Right lobe of liver (tissue), 4 donors: ENCODE data around the gene TICRR.

ENCODE experiments used
- POLR2A ChIP-seq: fragments of 450-650 bp; IDR thresholded peaks from one replicate; pipeline ENCODE4 v1.6.1; 2017; ENCODE audit warnings: antibody characterized with exemption, mild to moderate bottlenecking
- TF ChIP-seq, protein P1 (sequence below), 4 donors: fragments of 200-600 bp in 3 of 4; fragments of 450-650 bp in 1 of 4; IDR thresholded peaks; one replicate each; pipeline versions ENCODE4 v1.5.1 to v1.8.0; 2016 to 2022; ENCODE audit warnings: antibody characterized with exemption in 4 of 4, mild to moderate bottlenecking in 2 of 4
- donor health status: DM: no; HTN: no; CAD: no.
- donor health status: DM: no; HTN: no; CAD: no.
- donor health status: DM: no; HTN: yes; CAD: no.

DNA sequence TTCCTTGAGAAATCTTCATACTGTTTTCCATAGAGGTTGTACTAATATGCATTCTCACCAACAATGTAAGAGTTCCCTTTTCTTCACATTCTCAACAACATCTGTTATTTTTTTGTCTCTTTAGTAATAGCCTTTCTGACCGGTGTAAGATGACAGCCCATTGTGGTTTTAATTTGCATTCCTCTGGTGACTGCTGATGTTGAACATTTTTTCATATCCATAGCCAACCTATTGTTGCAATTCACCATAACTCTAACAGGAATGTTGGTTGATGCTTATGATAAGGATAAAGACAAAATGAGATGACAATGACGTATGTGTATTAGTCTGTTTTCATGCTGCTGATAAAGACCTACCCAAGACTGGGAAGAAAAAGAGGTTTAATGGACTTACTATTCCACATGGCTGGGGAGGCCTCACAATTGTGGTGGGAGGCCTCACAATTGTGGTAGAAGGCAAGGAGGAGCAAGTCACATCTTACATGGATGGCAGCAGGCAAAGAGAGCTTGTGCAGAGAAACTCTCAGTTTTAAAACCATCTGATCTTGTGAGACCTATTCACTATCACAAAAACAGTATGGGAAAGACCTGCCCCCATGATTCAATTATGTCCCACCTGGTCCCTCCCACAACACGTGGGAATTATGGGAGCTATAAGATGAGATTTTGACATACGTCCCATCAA, 41.3 kb upstream of the TICRR start:
- TF ChIP-seq, protein P1, sequence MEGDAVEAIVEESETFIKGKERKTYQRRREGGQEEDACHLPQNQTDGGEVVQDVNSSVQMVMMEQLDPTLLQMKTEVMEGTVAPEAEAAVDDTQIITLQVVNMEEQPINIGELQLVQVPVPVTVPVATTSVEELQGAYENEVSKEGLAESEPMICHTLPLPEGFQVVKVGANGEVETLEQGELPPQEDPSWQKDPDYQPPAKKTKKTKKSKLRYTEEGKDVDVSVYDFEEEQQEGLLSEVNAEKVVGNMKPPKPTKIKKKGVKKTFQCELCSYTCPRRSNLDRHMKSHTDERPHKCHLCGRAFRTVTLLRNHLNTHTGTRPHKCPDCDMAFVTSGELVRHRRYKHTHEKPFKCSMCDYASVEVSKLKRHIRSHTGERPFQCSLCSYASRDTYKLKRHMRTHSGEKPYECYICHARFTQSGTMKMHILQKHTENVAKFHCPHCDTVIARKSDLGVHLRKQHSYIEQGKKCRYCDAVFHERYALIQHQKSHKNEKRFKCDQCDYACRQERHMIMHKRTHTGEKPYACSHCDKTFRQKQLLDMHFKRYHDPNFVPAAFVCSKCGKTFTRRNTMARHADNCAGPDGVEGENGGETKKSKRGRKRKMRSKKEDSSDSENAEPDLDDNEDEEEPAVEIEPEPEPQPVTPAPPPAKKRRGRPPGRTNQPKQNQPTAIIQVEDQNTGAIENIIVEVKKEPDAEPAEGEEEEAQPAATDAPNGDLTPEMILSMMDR (IDR thresholded peaks at IDR 0.05): no peak
- no peak for TF ChIP-seq POLR2A
